HCT116 (cell line): ENCODE measurements around the gene ART1. TPM values are rescaled to one million over a fixed set of nuclear protein-coding genes. Genes with fewer than 3 reads are reported as not detected.

Experiments
- ATAC-seq: fragments of 200-7000 bp; cut with Tn5 transposase; 2 replicates; pipeline ENCODE4 v1.9.1; 2020; ENCODE audit warnings: mild to moderate bottlenecking, moderate library complexity
- BruUV-seq: library from RNA; stranded (reverse); fragments of 400-500 nt; replicated peaks from 2 replicates; lab custom pipeline; 2021; lab: Mats Ljungman, UMichigan
- CTCF ChIA-PET: fragments of 300-600 bp; sonication (Branson Sonifier 250); formaldehyde crosslinking; loops from one replicate; lab custom pipeline; 2021; ENCODE audit warnings: antibody characterized with exemption; lab: Charles Lee
- POLR2A ChIA-PET: fragments of 300-600, 350-600 bp; sonication (Branson Sonifier 250); formaldehyde crosslinking; loops from one replicate; lab custom pipeline; 2021; ENCODE audit warnings: antibody characterized with exemption; lab: Charles Lee
- RAD21 ChIA-PET, 2 experiments: fragments of 300-600 bp; sonication (Branson Sonifier 250); formaldehyde crosslinking; loops; one replicate each; lab custom pipeline; 2023; ENCODE audit warnings: low total read pairs in 2 of 2; ENCODE audit not compliant: uncharacterized antibody in 2 of 2, unreplicated experiment in 2 of 2, low non-redundant PET in 1 of 2; lab: Charles Lee
- DNase-seq: peaks from one replicate; pipeline ENCODE4 v3.0.0-alpha.2; 2010; ENCODE audit warnings: low read depth, low spot score
- H2AFZ ChIP-seq: fragments of 200-600 bp; shearing (Covaris generic), sonication (generic); 2 replicates; pipeline ENCODE4 v1.6.1; 2017; ENCODE audit warnings: low read depth, mixed run types, mixed read lengths, antibody characterized with exemption, low read length; ENCODE audit not compliant: poor library complexity, severe bottlenecking
- H3K27ac ChIP-seq: 2 replicates; pipeline ENCODE4 v1.5.1; 2012; ENCODE audit warnings: low read depth, low read length
- H3K27me3 ChIP-seq: fragments of 200-600 bp; sonication (generic); 2 replicates; pipeline ENCODE4 v1.6.1; 2016; ENCODE audit warnings: mixed run types, low read length, mixed read lengths; ENCODE audit not compliant: insufficient read depth
- H3K36me3 ChIP-seq, 2 experiments: fragments of 200-500 bp in 1 of 2; fragments of 200-600 bp in 1 of 2; sonication (Bioruptor generic) in 1 of 2; sonication (generic) in 1 of 2; 2 replicates each; pipeline versions ENCODE4 v1.5.1 to v1.6.1; 2014 to 2016; ENCODE audit warnings: low read length in 2 of 2, inconsistent platforms in 1 of 2, mixed read lengths in 1 of 2, mixed run types in 1 of 2; ENCODE audit not compliant: insufficient read depth in 2 of 2, control insufficient read depth in 1 of 2
- H3K4me1 ChIP-seq, 2 experiments: fragments of 200-600 bp in 1 of 2; sonication (generic) in 1 of 2; 2 replicates each; pipeline versions ENCODE4 v1.5.1 to v1.6.1; 2012 to 2017; ENCODE audit warnings: low read length in 2 of 2, inconsistent platforms in 1 of 2, mild to moderate bottlenecking in 1 of 2, mixed read lengths in 1 of 2, mixed run types in 1 of 2, moderate library complexity in 1 of 2; ENCODE audit not compliant: insufficient read depth in 2 of 2, control insufficient read depth in 1 of 2
- H3K4me2 ChIP-seq: fragments of 200-600 bp; sonication (generic); 2 replicates; pipeline ENCODE4 v1.6.1; 2017; ENCODE audit warnings: mixed run types, low read length, mixed read lengths
- H3K4me3 ChIP-seq, 2 experiments: fragments of 200-600 bp in 1 of 2; sonication (generic) in 1 of 2; replicated peaks in 1 of 2; 2 replicates each; pipeline ENCODE4 v1.5.1; 2011 to 2016; ENCODE audit warnings: low read length in 2 of 2, control low read depth in 1 of 2, low read depth in 1 of 2, mild to moderate bottlenecking in 1 of 2, mixed read lengths in 1 of 2, mixed run types in 1 of 2
- H3K79me2 ChIP-seq: fragments of 200-600 bp; sonication (generic); 2 replicates; pipeline ENCODE4 v1.6.1; 2017; ENCODE audit warnings: mild to moderate bottlenecking, mixed run types, low read length, moderate library complexity, mixed read lengths; ENCODE audit not compliant: insufficient read depth
- H3K9ac ChIP-seq: fragments of 200-600 bp; sonication (generic); 2 replicates; pipeline ENCODE4 v1.6.1; 2016; ENCODE audit warnings: low read length, mixed read lengths
- H3K9me2 ChIP-seq: fragments of 200-600 bp; sonication (generic), shearing (Covaris generic); 2 replicates; pipeline ENCODE4 v1.6.1; 2017; ENCODE audit warnings: mixed run types, mild to moderate bottlenecking, moderate library complexity; ENCODE audit not compliant: insufficient read depth
- H3K9me3 ChIP-seq, 2 experiments: fragments of 200-500 bp in 1 of 2; fragments of 200-600 bp in 1 of 2; sonication (Bioruptor generic) in 1 of 2; sonication (generic) in 1 of 2; 2 replicates each; pipeline ENCODE4 v1.6.1; 2014 to 2017; ENCODE audit warnings: low read length in 2 of 2, mixed read lengths in 2 of 2, inconsistent platforms in 1 of 2, low read depth in 1 of 2, mild to moderate bottlenecking in 1 of 2, mixed run types in 1 of 2, moderate library complexity in 1 of 2; ENCODE audit not compliant: control insufficient read depth in 1 of 2, insufficient read depth in 1 of 2
- H4K20me1 ChIP-seq: fragments of 200-600 bp; sonication (generic), shearing (Covaris generic); 2 replicates; pipeline ENCODE4 v1.6.1; 2017; ENCODE audit warnings: mixed run types, mild to moderate bottlenecking, moderate library complexity; ENCODE audit not compliant: insufficient read depth
- ATF3 ChIP-seq: IDR thresholded peaks from 2 replicates; pipeline ENCODE4 v1.6.1; 2012
- CBX3 ChIP-seq: IDR thresholded peaks from 2 replicates; pipeline ENCODE4 v1.6.1; 2012; ENCODE audit warnings: low read depth
- CEBPB ChIP-seq: IDR thresholded peaks from 2 replicates; pipeline ENCODE4 v1.6.1; 2012; ENCODE audit warnings: low read depth
- EZH2 ChIP-seq: fragments of 200-600 bp; sonication (generic); IDR thresholded peaks from 2 replicates; pipeline ENCODE4 v1.6.1; 2017; ENCODE audit warnings: antibody characterized with exemption, mixed run types
- FOSL1 ChIP-seq: IDR thresholded peaks from 2 replicates; pipeline ENCODE4 v1.6.1; 2012; ENCODE audit warnings: low read depth
- JUND ChIP-seq: IDR thresholded peaks from 2 replicates; pipeline ENCODE4 v1.6.1; 2012
- MAX ChIP-seq: IDR thresholded peaks from 2 replicates; pipeline ENCODE4 v1.6.1; 2012
- POLR2AphosphoS5 ChIP-seq: IDR thresholded peaks from 2 replicates; pipeline ENCODE4 v1.6.1; 2011; ENCODE audit warnings: mild to moderate bottlenecking, low read depth, low read length, moderate library complexity
- RAD21 ChIP-seq: IDR thresholded peaks from 2 replicates; pipeline ENCODE4 v1.6.1; 2012; ENCODE audit warnings: low read depth, mild to moderate bottlenecking
- REST ChIP-seq: IDR thresholded peaks from 2 replicates; pipeline ENCODE4 v1.6.1; 2012; ENCODE audit warnings: low read depth
- YY1 ChIP-seq: IDR thresholded peaks from 2 replicates; pipeline ENCODE4 v1.6.1; 2011; ENCODE audit warnings: low read length, low read depth, moderate library complexity, mild to moderate bottlenecking; ENCODE audit not compliant: insufficient replicate concordance; ENCODE audit errors: extremely low read depth
- ZFX ChIP-seq: fragments of 450-650 bp; IDR thresholded peaks from 2 replicates; pipeline ENCODE4 v1.6.1; 2017
- ZNF274 ChIP-seq: fragments of 200-500 bp; sonication (Bioruptor generic); IDR thresholded peaks from 2 replicates; pipeline ENCODE4 v1.6.1; 2014; ENCODE audit warnings: mild to moderate bottlenecking, low read depth, low read length, inconsistent platforms
- intact Hi-C: fragments of 100-400 bp; cut with micrococcal nuclease; formaldehyde crosslinking; loops from 2 replicates; pipeline ENCODE4 v1.10.0; 2022
- total RNA-seq: library from RNA; stranded (reverse); gene quantifications from one replicate; pipeline ENCODE4 v1.2.1, GENCODE V29; 2021; ENCODE audit not compliant: unreplicated experiment

Gene ART1
- total RNA-seq, 1 experiment from 2014 or later = not detected

- intact Hi-C loops = no loop called here
- CTCF ChIA-PET = no interaction called here
Observed at GRCh38 chr11:3611976-3612678, 32.8 kb upstream of the ART1 start.

GRCh38 chr11:3613998-3614741 lies 30.8 kb upstream of the ART1 start:
- ATAC-seq (no peak), DNase-seq (no peak)
- no peaks in the 10 kb centered on the region for H3K36me3 ChIP-seq
- H3K9me3 ChIP-seq = 0 out of 4 replicates have a peak, but pooled peaks cover 0 to 3% of the 10 kb centered on the region in 2 experiments
- H3K79me2 ChIP-seq = no peaks in the 10 kb centered on the region
- BruUV-seq = no TSS peak
- no peaks in the 10 kb centered on the region for H4K20me1 ChIP-seq
- no peak overlapping the region for H3K4me2 ChIP-seq
- no peaks in the 10 kb centered on the region for H3K9me2 ChIP-seq
- H3K27me3 ChIP-seq = no peaks in the 10 kb centered on the region
- no peak overlapping the region for H3K4me3 ChIP-seq
- H3K4me1 ChIP-seq = peaks cover 0 to 6% of the 10 kb centered on the region in 2 experiments; a peak in 1 of 4 replicates
- ChIA-PET POLR2A (no interaction called here), CTCF (interaction anchor here (0.8 kb wide), 1 partner anchor 202 kb away, joined by 5 read pairs; no protein-coding TSS in a partner anchor), RAD21 (no interaction called here)
- H3K9ac ChIP-seq = no peak overlapping the region
- intact Hi-C loops = no loop called here
- no peak overlapping the region for H2AFZ ChIP-seq
- H3K27ac ChIP-seq = no peak overlapping the region
- TF ChIP-seq POLR2AphosphoS5 (no peak), JUND (no peak), MAX (no peak), RAD21 (no peak), ZNF274 (no peak), ZFX (no peak), CBX3 (no peak), YY1 (no peak), CEBPB (no peak), FOSL1 (no peak), REST (no peak), ATF3 (no peak), EZH2 (no peak)

More at GRCh38 chr11:3611976-3612678, 32.8 kb upstream of the ART1 start:
- no peak for DNase-seq
- H3K79me2 ChIP-seq = no peaks in the 10 kb centered on the region
- no peak for ATAC-seq
- no peaks in the 10 kb centered on the region for H3K9me2 ChIP-seq
- peaks cover 0 to 6% of the 10 kb centered on the region in 2 experiments; a peak in 1 of 4 replicates for H3K4me1 ChIP-seq
- no peaks in the 10 kb centered on the region for H3K36me3 ChIP-seq
- H3K9me3 ChIP-seq = 0 out of 4 replicates have a peak, but pooled peaks cover 0 to 3% of the 10 kb centered on the region in 2 experiments
- H3K27ac ChIP-seq = no peak overlapping the region
- POLR2A ChIA-PET = no interaction called here
- no TSS peak for BruUV-seq
- H3K9ac ChIP-seq = no peak overlapping the region
- no peak for TF ChIP-seq EZH2
- no peak for TF ChIP-seq JUND
- no peak for TF ChIP-seq CEBPB
- TF ChIP-seq ZNF274 = no peak
- no peak for TF ChIP-seq MAX
- TF ChIP-seq, all 23 proteins: peak for 0
- Histone ChIP-seq H3K4me2 (no peak overlapping the region), H3K27me3 (no peaks in the 10 kb centered on the region), H4K20me1 (no peaks in the 10 kb centered on the region), H3K4me3 (no peak overlapping the region), H2AFZ (no peak overlapping the region)
- RAD21 ChIA-PET = no interaction called here
